Esophagus squamous epithelium (tissue), 5 donors: ENCODE data around the gene ABTB1. TPM values are rescaled to one million over a fixed set of nuclear protein-coding genes. Genes with fewer than 3 reads are reported as not detected.

Experiments
- DNase-seq: peaks from one replicate; lab custom pipeline; 2025; lab: John Stamatoyannopoulos, UW
- H3K27ac ChIP-seq, 4 donors: fragments of 200-600 bp; sonication (generic); one replicate each; pipeline ENCODE4 v1.5.1; 2016 to 2019; ENCODE audit warnings: mild to moderate bottlenecking in 1 of 4
- H3K27me3 ChIP-seq, 4 donors: fragments of 200-600 bp; sonication (generic); 1 replicate in 3 of 4; 2 replicates in 1 of 4; pipeline versions ENCODE4 v1.5.1 to v1.6.0; 2017 to 2021; ENCODE audit warnings: antibody characterized with exemption in 1 of 4
- H3K36me3 ChIP-seq, 3 donors: fragments of 200-600 bp; sonication (generic); one replicate each; pipeline ENCODE4 v1.5.1; 2016 to 2019
- H3K4me1 ChIP-seq, 3 donors: fragments of 200-600 bp; sonication (generic); one replicate each; pipeline ENCODE4 v1.5.1; 2017 to 2019
- H3K4me3 ChIP-seq, 4 donors: fragments of 200-600 bp; sonication (generic); 1 replicate in 3 of 4; 2 replicates in 1 of 4; pipeline ENCODE4 v1.5.1; 2016 to 2019; ENCODE audit warnings: mild to moderate bottlenecking in 2 of 4, moderate library complexity in 1 of 4
- H3K9me3 ChIP-seq, 3 donors: fragments of 200-600 bp; sonication (generic); one replicate each; pipeline ENCODE4 v1.5.1; 2016 to 2019
- POLR2A ChIP-seq, 4 donors: fragments of 450-650 bp; IDR thresholded peaks; one replicate each; pipeline ENCODE4 v1.6.1; 2017; ENCODE audit warnings: antibody characterized with exemption in 4 of 4, mild to moderate bottlenecking in 4 of 4, moderate library complexity in 3 of 4
- WGBS, 2 donors: methylation state at CpG; one replicate each; pipeline ENCODE4 v1.1.5; 2018; 5-methylcytosine and 5-hydroxymethylcytosine counted together
- intact Hi-C: fragments of 100-400 bp; cut with DNase I; formaldehyde crosslinking; loops from one replicate; pipeline ENCODE4 v1.15.0; 2022
- total RNA-seq, 4 donors: library from RNA; depleted of rRNA; stranded (reverse); fragments of >200 nt; gene quantifications; one replicate each; pipeline ENCODE4 v1.1.0, GENCODE V29; 2016
- TF ChIP-seq, protein P1 (sequence below), 6 experiments: fragments of 450-650 bp in 4 of 6; fragments of 200-600 bp in 2 of 6; sonication (generic) in 2 of 6; IDR thresholded peaks; one replicate each; pipeline ENCODE4 v1.5.1; 2016 to 2019; ENCODE audit warnings: antibody characterized with exemption in 6 of 6, mild to moderate bottlenecking in 4 of 6, moderate library complexity in 4 of 6
- donor health status: DM: yes; HTN: yes; CAD: no.

ABTB1 gene
- total RNA-seq, 4 donors from 2014 or later: 5.6 to 21.4 (median 6.3) TPM

DNA sequence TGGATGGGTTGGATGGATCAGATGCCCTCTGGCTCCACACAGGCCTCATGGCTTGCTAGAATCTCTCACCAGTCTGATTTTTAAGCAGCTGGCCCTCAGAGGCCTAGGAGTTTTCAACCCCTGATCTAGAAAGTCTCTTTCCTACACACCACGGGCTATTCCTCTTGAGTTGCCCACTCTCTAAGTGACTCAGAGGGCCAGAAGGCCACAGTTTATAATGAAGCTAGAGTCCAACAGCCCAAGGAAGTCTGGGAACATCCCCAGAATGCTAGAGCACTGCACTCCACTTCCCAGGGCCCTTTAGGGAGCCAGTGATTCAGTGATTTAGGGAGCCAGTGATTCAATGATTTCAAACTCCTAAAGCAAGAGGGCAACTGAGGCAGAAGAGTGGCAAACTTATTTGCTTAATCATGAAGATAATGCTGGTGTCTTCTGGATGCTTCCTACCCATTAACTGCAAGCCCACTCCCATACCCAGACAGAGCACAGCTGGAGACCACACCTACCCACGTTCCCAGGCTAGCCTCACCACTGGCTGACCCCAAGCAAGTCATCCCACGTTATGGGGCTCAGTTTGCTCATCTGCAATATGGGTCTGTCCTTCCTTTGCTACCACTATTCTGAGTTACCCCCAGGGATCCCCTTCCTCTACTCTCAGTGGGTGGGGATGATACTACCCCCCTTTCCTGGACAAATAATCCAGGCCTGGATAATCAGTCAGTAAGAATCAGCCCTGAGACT is 36.7 kb downstream of the ABTB1 start:
- WGBS, 2 donors: 67 to 75% methylated on average over 3 of the region's 3 CpGs
- Histone ChIP-seq H3K4me3 (no peak overlapping the region), H3K27ac (peak overlapping the region in 2 of 4 donors; percentile 23 to 54)

DNA sequence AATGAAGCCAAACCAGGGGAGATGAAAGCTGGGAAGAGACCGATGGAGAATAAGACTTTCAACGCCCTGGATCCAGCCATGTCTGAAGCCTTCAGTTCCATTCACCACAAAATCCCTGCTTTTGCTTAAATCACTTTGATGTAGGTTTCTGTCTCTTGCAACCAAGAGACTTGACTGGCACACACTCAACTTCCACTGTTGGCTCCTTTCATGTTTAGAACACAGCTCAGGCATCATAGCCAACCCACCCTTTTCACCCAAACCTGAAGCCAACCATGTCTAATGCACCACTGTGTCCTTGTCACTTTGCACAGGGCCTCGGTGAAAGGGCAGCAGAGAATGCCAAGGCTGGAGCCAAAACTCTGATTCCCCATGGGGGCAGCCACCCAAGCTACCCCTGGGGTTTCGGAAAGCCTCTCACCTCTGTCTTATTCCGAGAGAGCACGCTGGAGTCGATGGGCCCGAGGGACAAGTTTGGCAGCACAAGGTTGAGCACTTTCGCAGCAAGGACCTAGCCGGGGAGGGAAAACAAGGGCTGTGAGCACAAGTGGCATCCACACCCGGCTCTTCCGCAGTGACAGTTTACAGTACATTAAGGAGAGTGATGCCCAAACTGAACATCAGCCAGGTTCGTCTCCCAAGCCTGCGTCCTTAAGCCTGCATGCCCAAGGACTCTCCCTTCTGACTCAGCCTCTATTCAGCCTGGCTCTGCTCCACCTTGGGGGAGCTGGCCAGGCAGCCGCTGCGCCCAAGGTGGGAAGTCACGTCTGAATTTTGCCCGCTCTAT is 37.6 kb downstream of the ABTB1 start:
- Histone ChIP-seq H3K4me1 (peaks cover 0 to 48% (median 17%) of the 10 kb centered on the region in 3 donors), H3K9me3 (no peaks in the 10 kb centered on the region), H3K36me3 (peaks cover 0 to 78% (median 0%) of the 10 kb centered on the region in 3 donors), H3K27me3 (no peaks in the 10 kb centered on the region), H3K27ac (peak overlapping the region in 2 of 4 donors; percentile 23 to 57), H3K4me3 (no peak overlapping the region)
- TF ChIP-seq, protein P1, sequence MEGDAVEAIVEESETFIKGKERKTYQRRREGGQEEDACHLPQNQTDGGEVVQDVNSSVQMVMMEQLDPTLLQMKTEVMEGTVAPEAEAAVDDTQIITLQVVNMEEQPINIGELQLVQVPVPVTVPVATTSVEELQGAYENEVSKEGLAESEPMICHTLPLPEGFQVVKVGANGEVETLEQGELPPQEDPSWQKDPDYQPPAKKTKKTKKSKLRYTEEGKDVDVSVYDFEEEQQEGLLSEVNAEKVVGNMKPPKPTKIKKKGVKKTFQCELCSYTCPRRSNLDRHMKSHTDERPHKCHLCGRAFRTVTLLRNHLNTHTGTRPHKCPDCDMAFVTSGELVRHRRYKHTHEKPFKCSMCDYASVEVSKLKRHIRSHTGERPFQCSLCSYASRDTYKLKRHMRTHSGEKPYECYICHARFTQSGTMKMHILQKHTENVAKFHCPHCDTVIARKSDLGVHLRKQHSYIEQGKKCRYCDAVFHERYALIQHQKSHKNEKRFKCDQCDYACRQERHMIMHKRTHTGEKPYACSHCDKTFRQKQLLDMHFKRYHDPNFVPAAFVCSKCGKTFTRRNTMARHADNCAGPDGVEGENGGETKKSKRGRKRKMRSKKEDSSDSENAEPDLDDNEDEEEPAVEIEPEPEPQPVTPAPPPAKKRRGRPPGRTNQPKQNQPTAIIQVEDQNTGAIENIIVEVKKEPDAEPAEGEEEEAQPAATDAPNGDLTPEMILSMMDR (IDR thresholded peaks at IDR 0.05): no peak
- TF ChIP-seq POLR2A (IDR thresholded peaks at IDR 0.05): no peak
- intact Hi-C loops: no loop called here
- whole genome bisulfite sequencing, 2 donors: 43 to 47% methylated on average over 6 to 15 of the region's 18 CpGs
- no peak for DNase-seq

More for the DNA sequence above, 36.7 kb downstream of the ABTB1 start:
- intact Hi-C loops: loop anchor here (10.0 kb wide), 1 partner anchor 115 kb away; the partner anchor contains the start of gene MGLL
- Histone ChIP-seq H3K4me1 (peaks cover 0 to 48% (median 17%) of the 10 kb centered on the region in 3 donors), H3K36me3 (peaks cover 0 to 80% (median 0%) of the 10 kb centered on the region in 3 donors), H3K9me3 (no peaks in the 10 kb centered on the region), H3K27me3 (no peaks in the 10 kb centered on the region)
- no peak for DNase-seq
- TF ChIP-seq, protein P1 (IDR thresholded peaks at IDR 0.05): no peak
- no peak for TF ChIP-seq POLR2A (IDR thresholded peaks at IDR 0.05)

DNA sequence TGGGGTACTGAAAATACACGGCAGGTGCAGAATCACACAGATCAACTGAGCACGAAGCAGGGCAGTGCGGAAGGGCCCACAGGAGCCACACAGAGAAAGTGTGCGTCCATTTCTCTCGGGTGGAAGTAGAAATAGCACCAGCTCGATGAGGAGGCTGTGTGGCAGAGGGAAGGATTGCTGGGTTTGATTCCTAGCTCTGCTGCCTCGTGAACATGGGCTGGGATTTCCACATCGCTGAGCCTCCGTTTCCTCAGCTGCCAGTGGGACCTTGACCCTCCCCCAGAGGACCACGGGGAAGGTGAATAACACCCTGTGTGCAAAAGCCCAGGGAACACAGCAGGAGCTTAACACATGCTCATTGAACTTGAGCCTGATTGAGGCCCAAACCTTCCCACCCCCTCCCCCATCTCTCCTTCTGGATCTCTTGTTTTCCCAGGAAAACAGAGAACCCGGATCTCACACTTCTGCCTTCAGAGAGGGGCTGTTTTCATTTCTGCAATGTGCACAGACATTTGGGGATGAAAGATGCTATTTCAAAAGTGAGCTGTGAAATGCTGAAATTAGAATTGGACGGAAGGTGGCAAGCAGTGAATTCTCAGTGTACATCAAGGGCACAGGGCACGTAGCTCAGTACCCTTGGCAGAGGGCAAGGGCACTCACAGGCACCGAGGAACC is 38.4 kb downstream of the ABTB1 start:
- H3K27ac ChIP-seq: peak overlapping the region in 1 of 4 donors; percentile 57
- DNase-seq: no peak
- H3K9me3 ChIP-seq: no peaks in the 10 kb centered on the region
- TF ChIP-seq, protein P1 (IDR thresholded peaks at IDR 0.05): no peak
- TF ChIP-seq POLR2A (IDR thresholded peaks at IDR 0.05): no peak
- H3K36me3 ChIP-seq: peaks cover 0 to 77% (median 0%) of the 10 kb centered on the region in 3 donors
- H3K4me1 ChIP-seq: peaks cover 0 to 48% (median 17%) of the 10 kb centered on the region in 3 donors
- 77 to 85% methylated on average over 11 to 13 of the region's 14 CpGs for WGBS, 2 donors
- H3K27me3 ChIP-seq: no peaks in the 10 kb centered on the region
- intact Hi-C loops: no loop called here
- no peak overlapping the region for H3K4me3 ChIP-seq

DNA sequence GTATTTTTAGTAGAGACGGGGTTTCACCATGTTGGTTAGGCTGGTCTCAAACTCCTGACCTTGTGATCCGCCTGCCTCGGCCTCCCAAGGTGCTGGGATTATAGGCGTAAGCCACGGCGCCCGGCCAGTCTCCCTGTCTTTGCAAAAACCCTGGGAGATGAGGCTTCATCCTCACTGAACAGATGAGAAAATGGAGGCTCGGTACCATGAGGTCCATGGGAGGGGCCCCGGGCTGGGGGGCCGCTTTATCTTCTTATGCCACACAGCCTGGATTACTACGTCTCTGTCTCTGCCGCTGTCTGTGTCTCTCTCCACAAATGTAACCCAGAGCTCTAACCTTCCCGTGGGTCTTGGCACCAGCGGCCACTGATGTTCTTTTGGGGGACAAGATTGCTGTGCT is 39.1 kb downstream of the ABTB1 start:
- peaks cover 0 to 49% (median 17%) of the 10 kb centered on the region in 3 donors for H3K4me1 ChIP-seq
- H3K9me3 ChIP-seq: no peaks in the 10 kb centered on the region
- TF ChIP-seq, protein P1 (IDR thresholded peaks at IDR 0.05): no peak
- no peak for TF ChIP-seq POLR2A (IDR thresholded peaks at IDR 0.05)
- 89 to 92% methylated on average over 7 to 11 of the region's 14 CpGs for WGBS, 2 donors
- intact Hi-C loops: no loop called here
- H3K27ac ChIP-seq: no peak overlapping the region
- no peak overlapping the region for H3K4me3 ChIP-seq
- DNase-seq: no peak
- H3K36me3 ChIP-seq: peaks cover 0 to 77% (median 0%) of the 10 kb centered on the region in 3 donors
- no peaks in the 10 kb centered on the region for H3K27me3 ChIP-seq
